Erythroblast (primary cell): Measurements from ENCODE around the gene TMEM139.

Experiments
- DNase-seq, 2 experiments: peaks; one replicate each; lab custom pipeline; 2025; lab: John Stamatoyannopoulos, UW
- GATA1 ChIP-seq: IDR thresholded peaks from 2 replicates; pipeline ENCODE4 v1.6.1; 2011; ENCODE audit warnings: low read depth, mild to moderate bottlenecking, control low read depth, low read length, moderate library complexity
- POLR2A ChIP-seq: IDR thresholded peaks from 2 replicates; pipeline ENCODE4 v1.6.1; 2011; ENCODE audit warnings: mild to moderate bottlenecking, low read length

TMEM139 gene

GRCh38 chr7:143318661-143319060 is 33.9 kb downstream of the TMEM139 start:
- TF ChIP-seq POLR2A (no peak), GATA1 (no peak)
- DNase-seq: no peak

DNA sequence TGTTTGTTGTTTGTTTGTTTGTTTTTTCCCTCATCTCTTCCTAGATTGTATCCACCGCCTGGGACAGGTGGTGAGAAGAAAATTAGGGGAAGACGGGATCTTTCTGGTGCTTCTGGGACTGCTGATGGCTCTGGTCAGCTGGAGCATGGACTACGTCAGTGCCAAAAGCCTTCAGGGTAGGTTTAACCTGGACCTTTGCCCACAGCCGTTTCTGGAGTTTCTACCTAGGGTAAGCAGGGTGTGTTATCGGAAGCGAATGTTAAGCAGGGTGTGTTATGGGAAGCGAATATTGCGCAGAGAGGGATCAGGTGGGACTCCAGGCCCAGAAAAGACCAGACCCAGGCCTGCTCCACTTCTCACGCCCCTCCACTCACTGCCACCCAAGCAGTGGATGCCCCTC is 35.9 kb downstream of the TMEM139 start:
- no peak for TF ChIP-seq GATA1
- no peak for TF ChIP-seq POLR2A
- DNase-seq: no peak

GRCh38 chr7:143321242-143321641 is 36.5 kb downstream of the TMEM139 start:
- TF ChIP-seq POLR2A (no peak), GATA1 (no peak)
- DNase-seq: no peak

- DNase-seq: no peak
Observed at GRCh38 chr7:143321734-143322133, 37.0 kb downstream of the TMEM139 start.

GRCh38 chr7:143322760-143323633 is 38.2 kb downstream of the TMEM139 start:
- no peak for TF ChIP-seq GATA1
- TF ChIP-seq POLR2A: no peak
- no peak for DNase-seq

More at GRCh38 chr7:143321734-143322133, 37.0 kb downstream of the TMEM139 start:
- TF ChIP-seq GATA1 (no peak), POLR2A (no peak)

DNA sequence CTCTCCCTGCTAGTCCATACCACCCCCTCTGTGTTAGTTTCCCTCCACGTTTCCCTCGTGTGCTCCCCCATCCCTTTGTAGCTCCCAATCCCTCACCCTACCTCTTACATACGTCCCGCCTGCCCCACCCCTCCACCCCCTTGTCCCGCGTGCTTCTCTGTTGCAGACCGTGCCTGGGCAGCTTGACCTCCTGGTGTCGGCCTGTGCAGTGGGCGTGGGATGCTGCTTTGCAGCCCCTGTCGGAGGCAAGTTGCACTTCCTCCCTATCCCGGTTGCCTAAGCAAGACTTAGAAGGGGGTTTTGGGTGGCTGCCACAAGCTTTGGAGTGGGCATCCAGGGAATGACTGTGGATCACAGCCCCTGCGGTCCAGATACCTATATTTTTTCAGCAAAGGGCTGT is 38.9 kb downstream of the TMEM139 start:
- DNase-seq: no peak
- TF ChIP-seq POLR2A: no peak
- no peak for TF ChIP-seq GATA1

GRCh38 chr7:143325240-143325639 is 40.5 kb downstream of the TMEM139 start:
- TF ChIP-seq GATA1 (no peak), POLR2A (no peak)
- no peak for DNase-seq

DNA sequence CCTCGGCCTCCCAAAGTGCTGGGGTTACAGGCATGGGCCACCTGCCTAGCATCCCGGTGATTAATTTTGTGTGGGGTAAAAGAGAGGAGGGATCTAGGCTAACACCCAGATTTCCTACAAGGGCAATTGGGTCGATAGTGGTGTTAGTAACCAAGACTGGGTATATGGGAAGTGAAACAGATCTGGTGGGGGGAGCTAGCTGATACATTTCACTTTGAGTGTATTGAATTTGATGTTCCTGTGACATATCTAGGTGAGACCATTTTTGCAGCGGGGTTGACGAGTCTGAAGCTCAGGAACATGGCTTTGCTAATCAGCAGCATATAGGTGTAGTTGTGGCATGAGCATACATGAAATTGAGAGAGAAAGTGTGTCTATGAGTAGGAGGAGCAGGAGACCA is 43.1 kb downstream of the TMEM139 start:
- no peak for DNase-seq
- TF ChIP-seq GATA1: no peak
- TF ChIP-seq POLR2A: no peak

DNA sequence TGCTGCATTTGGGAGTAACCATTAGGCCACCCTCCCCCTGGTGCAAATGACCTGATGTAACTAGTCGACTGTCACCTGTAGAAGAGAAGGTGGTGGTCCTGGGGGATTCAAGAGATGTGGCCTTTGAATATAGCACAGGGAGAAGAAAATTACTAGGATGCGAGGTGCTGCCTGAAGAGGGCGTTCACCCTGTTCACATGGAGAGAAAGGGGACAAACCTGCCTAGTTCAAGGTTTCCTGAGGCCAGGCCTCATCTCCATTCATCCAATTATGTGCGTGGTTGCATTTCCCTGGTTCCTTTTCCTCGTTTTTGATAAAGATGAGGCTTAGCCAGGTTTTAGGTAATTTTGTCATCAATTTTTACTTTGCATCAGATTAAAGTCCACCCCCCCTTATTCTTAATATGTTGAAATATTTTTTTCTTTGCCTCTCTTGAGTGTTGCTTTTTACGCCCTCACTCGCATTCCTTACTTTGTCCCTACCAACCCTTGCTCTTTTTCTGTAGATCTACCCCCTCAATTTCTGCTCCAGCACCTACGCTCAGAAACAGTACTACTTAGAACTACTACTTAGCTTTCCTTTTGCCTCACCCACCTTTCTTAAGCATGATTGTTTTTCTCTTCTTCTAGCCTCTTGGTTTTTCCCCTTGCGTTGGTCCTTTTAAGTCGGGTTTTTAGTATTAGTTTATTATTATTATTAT is 44.9 kb downstream of the TMEM139 start:
- DNase-seq: no peak
- no peak for TF ChIP-seq GATA1

DNA sequence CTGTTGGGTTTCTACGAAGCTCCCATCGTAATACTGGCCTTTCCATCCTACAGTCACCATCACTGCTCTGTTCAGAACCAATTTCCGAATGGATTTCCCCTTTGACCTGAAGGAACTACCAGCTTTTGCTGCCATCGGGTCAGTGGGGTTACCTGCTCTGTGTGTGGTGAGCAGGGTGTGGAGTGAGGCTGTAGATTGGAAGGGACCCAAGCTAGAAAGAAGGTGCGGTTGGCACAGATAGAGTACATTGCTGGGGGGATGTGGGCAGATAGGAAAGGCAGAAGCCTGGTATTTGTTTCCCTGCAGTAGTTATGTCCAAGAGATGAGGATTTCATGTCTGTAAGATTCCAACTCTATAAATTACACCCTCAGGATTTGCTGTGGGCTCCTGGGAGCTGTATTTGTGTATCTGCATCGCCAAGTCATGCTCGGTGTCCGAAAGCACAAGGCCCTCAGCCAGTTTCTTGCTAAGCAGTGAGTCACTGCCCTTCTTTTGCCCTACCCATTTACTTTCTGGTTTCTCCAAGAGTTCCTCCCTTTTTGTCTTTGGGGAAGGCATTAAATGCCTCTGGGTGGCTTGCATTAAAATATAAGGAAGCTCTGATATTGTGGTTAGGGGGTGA is 46.5 kb downstream of the TMEM139 start:
- no peak for TF ChIP-seq GATA1
- TF ChIP-seq POLR2A: no peak
- no peak for DNase-seq

DNA sequence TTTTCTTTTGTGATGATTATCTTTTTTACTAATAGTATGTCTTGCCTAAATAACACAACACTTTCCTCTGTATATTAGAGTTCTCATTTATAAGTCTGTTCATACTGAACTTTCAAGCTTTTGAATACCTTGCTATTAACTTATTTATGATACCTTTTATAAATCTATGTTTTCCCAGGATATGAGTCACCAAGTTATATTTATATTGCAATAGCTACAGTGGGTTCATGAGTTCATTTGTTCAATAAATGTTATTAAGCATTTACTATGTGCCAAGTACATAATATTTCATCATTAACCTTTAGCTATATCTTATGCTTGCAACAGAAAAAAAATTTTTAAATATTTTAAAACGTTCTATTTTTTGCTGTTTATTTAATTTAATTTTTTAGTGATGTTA is 49.5 kb downstream of the TMEM139 start:
- DNase-seq: no peak
- TF ChIP-seq GATA1: no peak
- no peak for TF ChIP-seq POLR2A

DNA sequence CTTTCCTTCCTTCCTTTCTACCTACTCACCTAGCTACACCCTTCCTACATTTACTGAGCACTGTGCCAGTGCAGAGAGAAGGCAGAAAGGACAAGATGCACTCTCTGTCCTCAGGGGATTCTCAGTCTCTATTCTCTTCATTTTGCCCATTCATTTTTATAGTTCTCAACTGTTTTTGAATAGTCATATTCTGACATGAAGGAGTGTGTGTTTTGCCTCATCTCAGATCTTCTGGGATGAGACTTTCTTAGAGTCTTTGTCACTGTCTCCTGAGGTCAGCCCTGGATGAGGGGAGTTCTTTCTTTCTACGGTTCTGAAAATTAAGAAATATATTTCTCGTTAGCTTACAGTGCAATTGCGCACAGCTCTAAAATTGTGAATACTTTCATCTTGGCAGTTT is 52.5 kb downstream of the TMEM139 start:
- DNase-seq: no peak
- TF ChIP-seq POLR2A (no peak), GATA1 (no peak)
